T follicular helper cell (primary cell): ENCODE measurements around the gene MEGF11.
"Not testable (repeated sequence)": the region's sequence is repeated elsewhere in the genome, so short reads cannot be mapped to it uniquely, and the experiment has no call there.

ENCODE experiments used
- DNase-seq: peaks from one replicate; pipeline ENCODE4 v3.0.0-alpha.2; 2020; ENCODE audit warnings: low read depth

Gene MEGF11

DNA sequence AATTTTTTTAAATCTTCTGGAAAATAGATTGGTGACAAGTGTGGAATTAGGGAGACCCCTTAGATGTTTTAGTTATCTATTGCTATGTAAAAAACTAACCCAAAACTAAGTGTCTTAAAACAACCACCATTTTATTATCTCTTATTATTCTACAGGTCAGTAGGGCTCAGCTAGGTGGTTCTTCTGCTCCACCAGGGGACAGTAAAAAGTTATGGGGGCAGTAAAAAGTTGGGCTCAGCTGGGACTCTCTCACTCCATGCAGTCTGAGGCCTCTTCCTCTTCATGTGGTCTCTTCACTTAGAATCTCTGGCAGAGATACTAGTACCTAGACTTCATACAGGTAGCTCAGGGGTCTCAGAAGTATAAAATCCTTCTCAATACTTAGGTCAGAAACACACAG lies 21.8 kb upstream of the MEGF11 start:
- DNase-seq, result no peak

DNA sequence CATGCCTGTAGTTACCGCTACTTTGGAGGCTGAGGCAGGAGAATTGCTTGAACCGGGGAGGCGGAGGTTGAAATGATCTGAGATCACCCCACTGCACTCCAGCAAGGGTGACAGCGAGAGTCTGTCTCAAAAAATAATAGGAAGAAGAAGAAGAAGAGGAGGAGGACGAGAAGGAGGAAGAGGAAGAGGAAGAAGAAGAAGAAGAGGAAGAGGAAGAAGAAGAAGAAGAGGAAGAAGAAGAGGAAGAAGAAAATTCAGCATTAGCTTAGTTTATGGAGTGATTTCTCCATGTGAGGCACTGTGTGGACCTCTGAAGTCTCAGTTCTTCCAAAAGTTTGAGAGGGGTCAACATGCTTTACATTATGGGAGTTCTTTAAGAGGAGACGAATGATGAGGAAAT lies 17.4 kb upstream of the MEGF11 start:
- no peak for DNase-seq

DNA sequence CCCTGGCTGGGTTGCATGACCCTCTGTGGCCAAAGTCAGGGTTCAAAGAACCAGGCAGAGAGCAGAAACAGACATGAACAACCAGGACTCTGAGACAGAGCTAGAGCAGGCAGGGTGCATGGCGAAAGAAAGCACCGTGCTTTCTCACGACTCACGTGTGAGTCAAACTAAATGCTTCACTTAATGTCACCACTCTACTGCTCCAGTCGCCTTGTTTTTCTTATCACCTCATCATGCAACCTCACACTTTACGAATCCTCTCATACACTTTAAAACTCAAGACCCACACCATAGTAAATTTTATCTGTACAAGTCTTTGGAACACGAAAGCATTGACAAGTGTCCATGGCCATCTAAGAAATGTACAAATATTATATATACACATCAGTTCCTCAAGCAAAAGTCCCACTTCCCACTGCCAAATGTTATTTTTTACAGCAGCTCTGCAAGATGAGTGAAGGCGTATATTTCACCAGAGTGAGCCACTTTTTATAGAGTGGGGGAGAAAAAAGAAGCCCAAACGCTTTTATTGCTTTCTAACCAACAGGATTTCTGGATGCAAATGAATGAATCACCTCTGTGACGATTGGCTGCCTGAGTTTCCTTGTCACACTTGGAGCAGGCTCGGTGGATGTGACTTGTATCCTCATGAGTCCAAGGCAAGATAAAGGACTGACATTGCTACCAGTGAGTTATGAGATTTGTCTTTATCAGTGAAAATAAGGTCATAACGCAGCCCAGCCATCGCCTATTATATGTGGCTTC lies 16.0 kb upstream of the MEGF11 start:
- no peak for DNase-seq

DNA sequence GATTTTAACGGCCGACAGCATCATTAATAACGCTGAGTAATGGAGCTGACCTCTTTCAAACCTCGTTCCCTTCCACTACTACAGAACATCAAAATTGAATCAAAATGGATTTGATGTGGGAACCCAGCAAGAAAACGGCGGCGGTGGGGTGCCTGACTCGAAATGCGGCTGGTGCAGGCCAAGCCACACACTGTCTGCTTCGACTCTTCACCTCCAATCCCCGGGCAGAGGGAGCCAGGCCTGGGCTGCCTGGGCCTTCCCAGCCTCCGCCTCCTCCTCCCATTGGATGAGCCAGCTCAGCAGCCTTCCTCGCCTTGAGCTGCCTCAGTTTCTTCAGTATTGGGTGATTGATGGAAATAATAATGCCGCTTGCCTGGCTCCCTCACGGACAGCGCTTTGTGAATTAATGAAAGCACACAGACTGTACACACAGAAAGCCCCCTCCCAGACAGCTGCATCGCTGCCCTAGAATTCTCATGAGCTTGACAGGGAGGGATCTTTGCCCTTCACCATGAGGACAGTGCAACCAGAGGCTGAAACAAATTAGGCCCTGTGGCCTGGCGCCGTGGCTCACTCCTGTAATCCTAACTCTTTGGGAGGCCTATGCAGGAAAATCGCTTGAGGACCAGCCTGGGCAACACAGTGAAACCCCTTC lies 11.4 kb upstream of the MEGF11 start:
- no peak for DNase-seq

DNA sequence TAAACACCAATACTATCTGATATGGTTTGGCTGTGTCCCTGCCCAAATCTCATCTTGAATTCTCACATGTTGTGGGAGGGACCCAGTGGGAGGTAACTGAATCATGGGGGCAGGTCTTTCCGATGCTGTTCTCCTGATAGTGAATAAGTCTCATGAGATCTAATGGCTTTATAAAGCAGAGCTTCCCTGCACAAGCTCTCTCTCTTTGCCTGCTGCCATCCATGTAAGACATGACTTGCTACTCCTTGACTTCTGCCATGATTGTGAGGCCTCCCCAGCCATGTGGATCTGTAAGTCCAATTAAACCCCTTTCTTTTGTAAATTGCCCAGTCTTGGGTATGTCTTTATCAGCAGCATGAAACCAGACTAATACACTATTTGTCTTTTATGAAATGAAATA lies 9.3 kb upstream of the MEGF11 start:
- not testable (repeated sequence) for DNase-seq

DNA sequence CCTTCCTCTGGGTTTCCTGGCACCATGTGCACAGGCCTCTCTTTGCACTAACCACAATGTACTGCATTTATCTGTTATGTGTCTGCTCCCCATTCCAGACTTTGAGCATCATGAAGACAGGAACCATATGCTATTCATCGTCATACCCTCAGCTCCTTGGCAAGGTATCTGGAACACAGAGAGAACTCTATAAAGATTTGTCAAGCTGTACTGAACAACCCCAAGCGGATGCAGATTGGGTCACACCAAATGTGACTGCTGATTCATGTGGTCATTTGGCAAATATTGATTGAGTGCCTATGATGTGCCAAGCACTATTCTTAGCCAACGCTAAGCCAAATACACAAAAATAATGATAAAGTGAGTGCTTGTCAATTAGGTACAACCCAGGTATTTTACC lies 7.5 kb upstream of the MEGF11 start:
- DNase-seq, result no peak

DNA sequence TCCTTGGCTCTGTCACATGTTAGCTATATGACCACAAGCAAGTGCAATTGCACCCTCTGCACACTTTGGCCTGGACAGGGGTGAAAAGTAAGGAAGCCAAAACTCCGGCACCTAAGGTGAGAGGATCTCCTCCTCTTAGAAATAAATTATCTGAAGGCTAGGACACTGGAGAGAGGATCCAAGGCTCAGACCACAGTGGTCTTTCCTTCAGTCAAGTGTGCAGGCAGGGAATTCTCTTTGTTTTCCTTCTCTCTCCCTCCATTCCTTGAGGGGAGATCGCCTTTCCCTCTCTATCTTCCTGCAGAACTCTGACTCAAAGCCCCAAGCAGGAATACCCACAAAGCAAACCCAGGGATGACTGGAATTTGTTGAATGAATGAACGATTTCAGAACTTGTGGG lies 3.1 kb upstream of the MEGF11 start:
- DNase-seq, result no peak

DNA sequence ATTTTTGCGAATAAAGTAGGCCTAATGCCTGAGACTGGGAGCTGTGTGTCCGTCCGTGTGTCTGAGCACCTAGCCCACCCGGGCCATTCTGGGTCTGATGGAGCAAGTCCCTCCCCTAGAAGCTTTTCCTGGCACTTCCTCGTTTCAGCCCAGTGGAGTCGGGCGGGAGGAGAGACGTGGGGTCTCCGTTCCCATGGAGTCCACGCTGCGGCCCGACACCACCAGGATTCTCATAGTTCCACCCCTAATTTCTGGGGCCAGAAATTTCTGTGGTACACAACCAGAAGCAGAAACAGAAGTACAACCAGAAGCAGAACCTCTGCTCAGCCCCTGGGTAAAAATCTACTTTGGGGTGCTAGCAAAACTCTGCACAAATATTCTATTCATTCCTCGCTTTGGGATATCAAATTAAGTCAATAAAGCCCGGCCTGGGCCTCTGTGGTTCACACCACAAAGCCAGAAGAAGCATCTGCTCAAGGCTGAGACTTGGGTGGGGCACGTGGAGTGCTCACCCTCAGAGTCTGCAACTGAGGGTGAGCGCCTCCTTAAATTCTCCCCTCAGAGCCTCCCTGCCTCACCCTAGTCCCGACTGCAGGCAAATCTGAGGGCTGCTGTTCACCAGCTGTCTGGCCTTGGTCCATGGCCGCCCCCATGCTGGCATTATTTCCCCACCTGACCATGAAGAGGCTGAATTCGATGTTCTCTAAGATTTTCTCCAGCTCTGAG lies 1.6 kb upstream of the MEGF11 start:
- DNase-seq, result no peak

DNA sequence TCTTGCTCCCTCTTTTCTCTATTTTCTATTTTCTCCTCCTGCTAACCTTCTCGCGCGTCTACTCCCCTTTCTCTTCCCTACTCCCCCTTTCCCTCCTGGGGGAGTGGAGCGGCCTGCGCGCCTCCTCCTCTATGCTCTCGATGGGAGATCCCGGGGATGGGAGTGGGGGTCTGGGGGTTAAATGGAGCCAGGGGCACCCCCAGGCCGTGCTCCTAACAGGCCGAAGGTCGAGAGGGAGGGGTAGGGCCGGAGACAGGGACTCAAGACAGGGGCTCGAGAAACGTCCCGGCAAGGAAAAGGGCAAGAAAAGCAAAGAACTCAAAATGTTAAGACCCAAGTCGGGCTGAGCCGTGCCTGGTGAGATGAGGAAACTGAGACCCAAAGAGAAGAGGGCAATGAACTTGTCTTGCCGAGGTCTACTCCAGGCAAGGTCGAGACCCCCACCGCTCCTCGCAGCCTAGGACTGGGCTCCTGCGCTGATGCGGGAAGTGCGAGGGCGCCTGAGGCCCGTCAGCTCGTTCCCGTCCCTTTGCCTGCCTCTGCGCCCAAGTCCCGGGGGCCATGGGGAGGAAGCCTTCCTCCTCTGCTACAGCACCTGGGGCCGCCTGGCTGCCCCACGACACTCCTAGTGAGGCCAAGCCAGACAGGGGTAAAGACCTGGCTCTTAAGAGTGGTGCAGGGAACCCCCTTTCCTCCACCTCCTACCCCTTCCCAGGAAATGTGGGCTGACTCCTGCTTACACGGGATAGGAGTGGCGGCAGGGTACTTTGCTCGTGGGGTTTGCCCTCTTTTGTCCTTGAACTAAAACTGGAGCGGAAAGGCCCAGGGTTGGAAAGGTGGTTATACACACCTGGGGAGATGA lies 770 bp upstream of the MEGF11 start:
- no peak for DNase-seq

DNA sequence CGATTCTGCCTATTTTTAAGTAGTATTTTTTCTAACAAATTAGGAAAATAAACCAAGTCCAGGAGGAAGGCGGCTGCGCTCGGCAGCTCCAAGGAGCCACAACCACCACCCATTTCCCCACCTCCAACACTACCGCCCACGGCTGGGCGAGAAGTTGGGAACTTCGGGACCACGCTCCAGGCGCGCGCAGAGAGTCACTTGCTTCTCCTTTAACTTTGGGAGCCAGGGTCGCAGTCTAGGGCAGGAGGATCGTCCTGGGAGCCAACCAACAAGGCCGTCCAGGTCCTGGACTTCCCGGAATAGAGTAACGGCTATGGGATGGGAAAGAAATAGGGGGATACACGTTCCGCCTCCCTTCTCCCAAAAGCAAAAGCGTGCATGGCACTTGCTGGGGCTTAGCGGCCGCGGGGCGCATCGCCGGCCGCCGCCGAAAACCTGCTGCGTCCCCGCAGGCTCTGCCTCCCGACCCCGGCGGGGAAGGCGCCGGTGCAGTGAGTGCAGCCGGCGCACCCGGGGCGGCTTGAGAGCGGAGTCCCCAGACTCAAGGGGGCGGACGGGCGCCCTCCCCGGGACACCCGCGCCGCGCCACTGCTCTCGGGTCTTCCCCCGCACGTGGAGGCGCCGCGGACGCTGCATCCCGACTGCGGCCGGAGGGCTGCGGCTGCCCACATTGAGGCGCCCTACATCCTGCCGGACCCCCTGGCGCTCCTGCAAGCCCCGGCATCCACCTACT lies 699 bp downstream of the MEGF11 start:
- DNase-seq, result no peak

DNA sequence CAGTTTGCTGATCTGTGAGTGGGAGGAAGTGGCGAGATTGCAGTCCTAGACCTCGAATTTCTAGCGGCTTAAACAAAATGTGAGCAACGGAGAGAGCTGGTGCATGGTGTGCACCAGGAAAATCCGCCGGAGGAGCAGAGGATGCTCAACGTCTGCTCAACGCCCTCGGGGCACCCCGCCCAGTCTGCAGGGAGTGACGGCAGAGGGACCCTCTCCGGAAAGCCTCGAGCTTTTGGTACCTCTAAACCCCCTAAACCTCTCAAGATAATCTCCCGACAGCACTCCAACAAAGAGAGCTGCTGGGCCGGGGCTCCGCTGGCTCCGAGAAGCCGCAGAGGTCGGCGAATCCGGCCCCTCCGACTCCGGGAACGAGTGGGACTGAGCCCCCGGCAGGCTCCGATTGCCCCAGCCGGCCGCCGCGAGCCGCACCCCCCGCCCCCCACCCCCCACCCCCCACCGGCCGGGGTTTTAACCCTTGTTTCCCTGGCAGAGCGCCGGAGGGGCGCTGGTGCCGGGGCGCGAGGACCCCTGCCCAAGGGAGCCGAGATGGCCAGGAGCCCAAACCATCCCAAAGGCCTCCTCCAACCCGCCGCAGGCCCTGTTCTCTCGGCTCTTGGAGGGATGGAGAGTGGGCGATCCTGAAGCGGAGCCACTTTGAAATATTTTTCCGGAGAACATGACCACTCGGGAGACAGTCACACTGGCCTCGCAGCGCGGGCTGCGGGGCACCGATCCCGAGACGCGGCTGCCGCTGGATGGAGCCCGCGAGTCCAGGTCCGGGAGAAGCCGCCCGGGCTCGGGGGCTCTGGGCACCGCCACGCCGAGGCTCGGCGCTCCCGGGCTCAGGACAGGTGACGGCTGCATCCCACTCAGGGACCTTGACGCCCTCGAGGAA lies 1.5 kb downstream of the MEGF11 start:
- peak; percentile 25 for DNase-seq

DNA sequence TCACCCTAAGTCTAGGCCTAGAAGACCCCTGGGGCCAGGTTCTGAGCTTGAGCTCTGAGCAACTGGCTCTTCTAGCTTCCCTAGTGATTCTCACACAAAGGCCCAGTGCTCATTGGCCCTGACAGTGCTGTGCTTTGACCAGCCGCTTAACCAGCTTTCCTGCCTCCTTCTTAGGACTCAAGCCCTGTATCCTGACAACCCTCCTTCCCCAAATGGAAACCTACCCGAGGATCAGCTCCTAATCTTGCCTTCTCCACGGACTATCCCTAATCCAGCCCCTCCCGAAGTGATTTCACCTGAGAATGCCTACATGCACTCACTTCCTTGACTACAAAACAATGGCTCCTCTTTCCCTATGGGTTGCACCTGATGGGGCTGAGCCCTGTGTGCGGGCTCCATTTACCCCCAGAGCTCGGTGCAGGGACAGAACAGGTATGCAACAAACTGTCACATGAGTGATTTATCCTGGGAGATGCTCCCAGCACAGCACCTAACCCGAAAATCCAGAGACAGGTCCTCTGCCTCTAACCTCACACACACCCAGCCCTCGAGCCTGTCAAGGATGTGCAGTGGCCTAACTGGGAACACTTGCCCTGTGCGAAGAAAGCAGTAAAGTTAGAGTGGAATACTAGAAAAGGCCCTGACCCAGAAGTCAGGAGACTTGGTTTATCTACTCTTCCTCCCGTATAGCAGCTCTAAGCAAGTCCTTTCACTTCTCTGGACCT lies 2.3 kb downstream of the MEGF11 start:
- no peak for DNase-seq

DNA sequence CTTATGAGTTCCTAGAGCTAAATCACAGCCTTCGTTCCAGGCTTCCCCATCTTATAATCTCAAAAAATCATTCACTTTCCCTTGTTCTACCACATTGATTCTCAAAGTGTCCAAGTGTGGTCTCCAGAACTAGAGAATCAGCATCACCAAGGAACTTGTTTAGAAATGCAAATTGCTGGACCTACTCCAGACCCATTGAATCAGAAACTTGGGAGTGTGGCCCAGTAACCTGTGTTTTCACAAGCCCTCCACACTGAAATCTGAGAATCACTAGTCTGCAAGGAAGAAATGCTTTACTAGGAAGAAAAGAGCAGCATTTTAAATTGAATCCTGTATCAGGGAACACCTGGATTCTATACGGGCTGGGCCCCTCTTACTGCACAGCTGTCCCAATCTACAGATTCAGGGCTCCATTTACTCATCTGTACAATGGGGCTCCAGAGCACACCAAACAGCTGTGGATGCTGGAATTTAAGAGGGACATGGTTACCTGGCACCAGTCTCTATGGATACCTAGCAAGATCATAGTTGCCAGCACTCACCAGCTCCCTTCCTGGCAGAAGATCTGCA lies 3.9 kb downstream of the MEGF11 start:
- no peak for DNase-seq

DNA sequence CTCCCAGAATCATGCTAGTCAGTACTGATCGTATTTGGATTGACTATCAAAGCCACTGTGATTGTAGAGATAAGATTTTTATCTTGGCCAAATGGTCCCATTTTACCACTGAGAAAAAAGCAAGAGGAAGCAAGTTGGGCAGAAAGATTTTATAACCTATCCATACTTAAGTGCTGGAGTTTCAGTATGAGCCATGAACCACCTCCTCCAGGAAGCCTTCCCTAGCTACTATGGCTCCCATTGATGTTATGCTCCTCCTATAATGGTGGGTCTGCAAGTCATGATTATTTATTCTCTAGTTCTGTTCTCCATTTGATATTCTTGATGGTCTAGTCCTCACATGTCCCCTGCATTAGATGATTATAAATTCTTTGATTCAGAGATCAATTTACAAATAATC lies 6.6 kb downstream of the MEGF11 start:
- no peak for DNase-seq

DNA sequence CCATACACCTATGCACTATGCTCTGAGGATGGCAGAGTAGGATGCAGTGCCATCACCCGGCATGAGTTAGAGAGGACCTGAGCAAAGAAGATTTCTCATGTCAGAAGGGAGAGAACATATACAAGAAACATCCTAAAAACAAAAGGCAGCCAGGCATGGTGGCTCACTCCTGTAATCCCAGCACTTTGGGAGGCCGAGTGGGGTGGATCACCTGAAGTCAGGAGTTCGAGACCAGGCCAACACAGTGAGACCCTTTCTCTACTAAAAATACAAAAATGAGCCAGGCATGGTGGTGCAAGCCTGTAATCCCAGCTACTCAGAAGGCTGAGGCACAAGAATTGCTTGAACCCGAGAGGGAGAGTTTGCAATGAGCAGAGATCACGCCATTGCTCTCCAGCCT lies 7.7 kb downstream of the MEGF11 start:
- DNase-seq, result not testable (repeated sequence)

DNA sequence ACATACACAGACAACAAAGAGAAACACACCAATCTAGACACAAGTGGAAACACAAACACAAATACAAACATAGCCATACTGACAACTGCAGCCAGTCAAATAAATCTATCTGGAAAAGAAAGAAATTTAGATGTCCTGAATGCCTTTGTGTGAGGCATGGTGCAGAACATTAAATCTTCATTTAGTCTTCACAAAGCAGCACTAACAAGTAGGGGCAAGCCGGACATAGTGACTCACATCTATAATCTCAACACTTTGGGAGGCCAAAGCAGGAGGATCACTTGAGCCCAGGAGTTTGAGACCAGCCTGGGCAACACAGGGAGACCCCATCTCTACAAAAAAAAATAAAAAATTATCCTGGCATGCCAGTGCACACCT lies 11.7 kb downstream of the MEGF11 start:
- DNase-seq, result no peak

DNA sequence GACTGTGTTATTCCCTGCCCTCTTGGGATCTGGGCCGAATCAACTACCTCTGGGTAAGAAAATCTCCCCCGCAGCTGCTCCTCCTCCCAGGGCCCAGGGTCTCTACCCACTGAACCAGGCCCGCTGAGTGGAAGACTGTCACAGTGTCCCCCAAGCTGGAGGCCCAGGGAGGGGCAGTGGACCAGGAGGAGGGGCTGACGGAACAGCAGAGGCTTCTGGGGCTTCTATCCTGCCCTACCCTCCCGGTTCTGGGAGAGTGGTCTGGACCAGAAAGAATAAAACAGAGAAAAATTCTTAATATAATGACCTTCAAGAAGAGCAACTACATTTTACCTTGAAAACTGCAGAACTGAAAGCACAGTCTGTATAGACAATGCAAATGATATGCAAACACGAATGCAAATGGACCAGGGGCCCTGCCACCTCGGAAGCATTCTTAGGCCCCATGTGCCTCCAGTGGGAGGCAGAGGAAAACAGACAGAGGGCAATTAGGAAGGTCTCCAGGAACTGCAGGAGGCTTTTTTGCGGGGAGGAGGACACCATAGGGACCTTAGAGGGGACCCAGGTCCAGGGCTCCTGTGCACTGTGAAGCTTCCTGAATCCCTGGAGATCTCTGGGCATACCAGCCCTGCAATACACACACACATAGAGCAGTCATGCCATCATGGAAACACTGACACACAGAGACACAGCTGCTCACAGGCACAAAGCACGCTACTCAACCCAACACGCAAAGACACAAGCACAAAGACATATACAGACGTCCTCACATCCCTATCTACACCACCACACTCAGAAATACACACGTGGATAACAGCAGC lies 12.3 kb downstream of the MEGF11 start:
- DNase-seq, result no peak

DNA sequence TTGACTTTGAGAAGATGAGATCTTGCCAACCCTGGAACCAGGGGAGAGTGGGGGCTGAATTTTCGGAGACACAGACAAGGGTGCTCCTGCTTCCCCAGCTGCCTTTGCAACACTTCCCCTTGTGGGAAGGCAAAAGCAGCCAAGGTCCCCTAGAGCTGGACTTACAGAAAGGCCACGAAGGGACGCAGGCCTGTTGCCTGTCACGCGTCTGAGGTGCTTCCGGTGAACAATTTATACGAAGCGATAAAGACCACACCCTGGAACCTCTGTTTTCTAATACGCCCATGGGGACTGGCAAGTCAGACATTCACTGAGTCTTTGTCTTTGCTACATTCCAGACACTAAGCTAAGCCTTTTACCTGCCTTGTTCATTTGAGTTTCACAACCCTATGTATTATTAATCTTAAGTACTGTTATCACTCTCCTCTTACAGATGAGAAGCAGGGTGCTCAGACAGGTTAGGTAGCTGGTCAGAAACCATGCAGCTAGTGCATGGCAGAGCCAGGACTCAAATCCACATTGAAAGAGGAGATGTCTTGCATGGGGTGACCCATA lies 13.2 kb downstream of the MEGF11 start:
- DNase-seq, result no peak
